ENCODE results near the gene AIG1.
A peak's percentile ranks its signal among the peaks of the same experiment; 100 is the strongest.

Gene AIG1

DNA sequence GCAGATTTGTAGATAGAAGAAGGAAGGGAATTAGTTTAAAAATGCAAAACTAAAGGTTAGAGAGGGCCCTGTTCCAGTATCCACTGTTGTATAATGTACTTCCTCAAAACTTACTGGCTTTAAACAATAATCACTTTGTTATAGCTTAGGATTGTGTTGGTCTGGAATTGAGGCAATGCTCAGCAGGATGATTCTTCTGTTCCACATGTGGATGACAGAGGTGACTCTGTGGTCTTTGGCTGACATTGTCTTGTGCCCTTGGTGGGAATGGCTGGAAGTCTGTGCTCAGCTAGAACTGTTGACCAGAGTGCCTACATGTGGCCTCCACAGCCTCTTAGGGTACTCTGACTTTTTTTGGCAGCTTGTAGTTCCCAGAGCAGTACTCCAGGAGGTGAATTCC lies 143.4 kb downstream of the AIG1 start:
- DNase-seq, result no peak

DNA sequence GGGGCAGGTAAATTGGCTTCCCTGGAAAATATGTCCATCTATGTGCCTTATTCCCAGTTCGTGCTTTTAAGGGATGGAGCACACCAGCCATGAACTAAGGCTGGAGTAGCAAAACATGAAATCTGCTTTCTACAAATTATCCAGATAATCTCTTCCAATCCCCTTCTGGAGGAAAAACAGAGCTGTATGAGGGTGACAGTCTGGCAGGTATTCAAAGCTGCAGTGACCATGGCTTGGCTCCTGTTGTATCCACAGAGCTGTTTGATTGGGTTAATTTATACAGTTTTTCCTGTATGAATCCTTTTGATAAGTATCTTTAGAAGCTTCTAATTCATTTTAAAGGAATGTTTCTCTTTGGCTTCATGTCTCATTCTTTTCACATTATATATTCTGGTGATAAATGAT lies 144.4 kb downstream of the AIG1 start:
- DNase-seq, result no peak

GRCh38 chr6:143205585-143205984 lies 144.9 kb downstream of the AIG1 start:
- DNase-seq, result no peak

- no peak for DNase-seq
Observed at GRCh38 chr6:143205991-143206390, 145.3 kb downstream of the AIG1 start.

DNA sequence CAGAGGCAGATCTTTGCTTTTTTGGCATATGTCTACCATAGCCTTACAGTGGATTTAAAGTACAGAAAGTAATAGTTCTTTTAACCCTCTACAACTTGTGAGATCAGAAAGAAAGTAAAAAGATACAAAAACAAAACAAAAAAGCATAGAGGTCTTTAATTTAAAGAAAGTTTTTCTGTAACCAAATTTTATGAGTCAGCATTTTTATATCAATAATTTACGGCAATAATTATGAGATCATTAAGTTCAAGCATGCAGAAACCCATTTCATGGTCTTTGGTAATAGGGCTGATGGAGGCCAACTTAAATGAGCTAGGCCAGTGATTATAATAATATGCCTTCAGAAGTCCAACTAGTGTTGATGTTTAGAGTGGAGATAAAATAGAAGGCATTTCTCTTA lies 145.9 kb downstream of the AIG1 start:
- DNase-seq, result no peak

GRCh38 chr6:143210420-143210819 lies 149.7 kb downstream of the AIG1 start:
- DNase-seq, result no peak

- no peak for DNase-seq
Observed at GRCh38 chr6:143213859-143214376, 153.2 kb downstream of the AIG1 start.

DNA sequence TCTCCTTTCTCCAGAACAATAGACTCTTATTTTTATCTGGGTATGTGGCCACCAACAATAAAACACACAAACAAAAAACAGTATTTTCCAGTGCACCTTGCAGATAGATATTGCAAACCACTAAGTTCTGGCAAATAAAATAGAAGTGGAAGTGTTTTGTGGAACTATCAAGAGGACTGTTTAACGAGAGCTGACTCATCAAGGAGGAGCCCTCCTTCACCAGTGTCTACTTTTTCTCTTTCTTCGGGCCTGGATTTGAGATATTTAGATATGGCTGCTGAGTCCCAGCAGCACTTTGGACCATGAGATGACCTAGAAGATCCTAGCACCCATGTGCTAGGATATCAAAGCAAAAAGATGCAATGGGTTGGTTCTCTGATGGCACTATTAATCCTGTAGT lies 154.7 kb downstream of the AIG1 start:
- no peak for DNase-seq

DNA sequence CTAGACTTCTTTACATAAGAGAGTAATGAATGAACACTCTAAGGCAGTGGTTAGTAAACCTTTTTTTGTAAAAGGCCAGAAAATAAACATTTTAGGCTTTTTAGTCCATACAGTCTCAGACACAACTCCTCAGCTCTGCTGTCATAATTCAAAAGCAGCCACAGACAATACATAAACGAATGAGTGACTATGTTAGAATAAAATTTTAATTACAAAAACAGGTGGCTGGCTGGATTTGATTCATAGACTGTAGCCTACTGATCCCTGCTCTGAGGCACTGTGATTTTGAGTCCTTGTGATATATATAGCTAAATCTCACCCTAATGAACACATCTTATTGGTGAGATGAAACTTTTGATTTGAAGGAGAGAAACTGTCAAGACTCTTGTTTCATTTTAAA lies 155.1 kb downstream of the AIG1 start:
- DNase-seq, result no peak

DNA sequence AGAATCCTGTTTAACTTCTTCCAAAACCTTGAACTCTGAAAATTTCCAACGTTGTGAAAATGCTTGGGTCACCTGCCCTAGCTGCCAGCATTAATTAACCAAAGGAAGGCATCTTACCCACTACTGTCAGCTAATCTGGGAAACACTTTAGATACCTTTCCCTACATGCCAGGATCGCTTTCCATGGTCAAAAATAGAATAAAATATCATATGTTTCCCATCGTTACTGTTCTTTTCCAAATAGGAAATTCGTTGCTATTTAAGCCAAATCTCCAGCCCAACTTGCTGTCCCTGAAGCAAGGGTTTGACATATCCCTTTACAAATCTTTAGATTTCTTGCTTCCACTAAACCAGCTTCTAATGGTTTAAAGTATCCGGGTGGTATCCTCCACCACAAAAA lies 157.5 kb downstream of the AIG1 start:
- DNase-seq, result no peak

GRCh38 chr6:143221698-143222097 lies 161.0 kb downstream of the AIG1 start:
- DNase-seq, result no peak

GRCh38 chr6:143222310-143222709 lies 161.6 kb downstream of the AIG1 start:
- no peak for DNase-seq

DNA sequence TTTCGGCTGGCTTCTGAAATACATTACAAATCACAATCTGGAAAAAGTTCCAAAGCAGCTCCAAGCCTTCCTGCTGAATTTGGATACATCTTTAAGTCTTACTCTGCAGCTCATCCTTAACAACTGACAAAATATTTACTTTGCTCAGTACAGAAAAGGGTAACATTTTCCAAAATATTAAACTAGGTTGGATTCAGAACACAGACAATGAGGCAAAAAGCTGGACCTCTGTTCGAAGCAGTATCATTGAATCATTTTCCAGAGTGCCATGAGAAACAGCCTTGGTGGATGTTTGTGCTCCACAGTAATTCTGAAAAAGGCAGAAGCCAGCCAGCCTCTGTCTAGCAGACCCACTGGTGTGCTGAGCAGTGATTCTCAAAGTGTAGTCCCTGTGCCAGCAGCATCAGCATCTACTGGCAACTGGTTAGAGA lies 162.1 kb downstream of the AIG1 start:
- DNase-seq, result no peak

- DNase-seq, result no peak
Observed at GRCh38 chr6:143223895-143224294, 163.2 kb downstream of the AIG1 start.

- DNase-seq, result no peak
Observed at GRCh38 chr6:143224516-143224915, 163.8 kb downstream of the AIG1 start.

GRCh38 chr6:143225929-143226328 lies 165.2 kb downstream of the AIG1 start:
- no peak for DNase-seq

DNA sequence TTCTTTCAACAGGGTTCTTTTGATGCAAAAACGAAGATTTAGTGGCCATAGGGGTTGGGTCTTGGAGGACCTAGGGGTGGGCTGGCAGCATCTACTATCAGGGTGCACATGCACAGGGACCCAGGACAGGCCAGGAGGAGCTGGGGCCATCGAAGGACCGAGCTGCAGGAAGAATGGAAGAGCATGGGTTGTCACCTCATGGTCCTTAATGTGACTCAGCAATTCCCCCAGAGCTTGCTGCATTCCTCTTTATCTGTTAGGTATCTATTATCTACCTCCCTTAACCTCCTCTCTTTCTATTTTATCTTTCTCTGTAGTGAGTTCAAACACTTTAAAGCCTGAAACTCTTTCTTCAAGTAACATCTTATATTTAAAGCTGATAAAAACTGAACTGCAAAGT lies 167.0 kb downstream of the AIG1 start:
- no peak for DNase-seq

GRCh38 chr6:143229400-143229799 lies 168.7 kb downstream of the AIG1 start:
- DNase-seq, result no peak

- DNase-seq, result peak in 1 of 2 donors; percentile 30
Observed at GRCh38 chr6:143232849-143233248, 172.2 kb downstream of the AIG1 start.

DNA sequence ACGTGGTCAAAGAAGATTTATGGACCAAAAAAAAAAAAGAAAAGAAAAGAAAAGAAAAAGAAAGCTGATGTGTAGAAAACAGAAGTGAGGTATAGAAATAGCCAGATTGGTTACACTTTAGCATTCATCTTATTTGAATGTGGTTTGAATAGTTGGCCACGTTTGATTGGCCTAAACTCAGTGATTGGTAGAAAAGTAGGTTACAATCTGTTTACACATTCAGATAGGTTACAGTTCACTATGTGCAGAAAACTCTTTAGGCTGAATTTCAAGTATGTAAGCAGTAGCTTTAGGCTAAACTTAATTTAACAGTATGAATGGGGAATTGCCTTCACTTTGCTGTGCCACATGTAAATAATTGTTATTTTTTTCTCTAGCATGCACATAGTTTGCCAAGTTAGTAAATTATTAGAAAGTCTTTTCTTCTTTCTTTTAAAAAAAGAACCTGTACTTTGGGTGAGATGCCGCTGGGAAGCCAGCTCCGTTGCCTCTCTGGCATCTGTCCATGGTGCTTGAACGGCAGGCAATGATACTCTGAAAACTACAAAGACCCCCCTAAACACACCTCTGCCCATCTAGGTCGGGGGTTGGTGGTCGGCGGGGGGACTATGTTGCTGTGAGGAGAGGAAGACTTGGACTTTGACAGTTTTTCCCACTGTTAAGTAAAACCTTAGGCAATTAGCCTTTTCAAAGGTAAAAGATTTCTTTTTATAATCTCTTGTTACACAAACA lies 173.0 kb downstream of the AIG1 start:
- DNase-seq, result no peak

DNA sequence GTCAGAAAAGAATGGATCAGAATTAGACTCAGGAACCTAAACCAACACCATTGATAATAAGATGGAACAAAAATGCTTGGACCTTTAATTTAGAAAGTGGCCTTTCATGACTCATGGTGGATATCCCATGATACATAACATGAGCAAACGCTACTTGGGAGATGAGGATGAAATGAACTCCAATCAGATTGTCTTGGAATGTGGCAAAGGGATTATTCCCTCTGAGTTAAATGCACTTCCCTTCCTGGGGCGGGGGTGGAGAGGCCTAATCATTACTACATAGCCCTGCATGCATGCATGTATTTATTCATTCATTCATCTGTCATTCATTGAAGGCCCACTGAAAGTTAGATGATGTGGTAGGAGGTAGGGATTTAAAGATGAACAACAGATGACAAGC lies 174.0 kb downstream of the AIG1 start:
- DNase-seq, result no peak

DNA sequence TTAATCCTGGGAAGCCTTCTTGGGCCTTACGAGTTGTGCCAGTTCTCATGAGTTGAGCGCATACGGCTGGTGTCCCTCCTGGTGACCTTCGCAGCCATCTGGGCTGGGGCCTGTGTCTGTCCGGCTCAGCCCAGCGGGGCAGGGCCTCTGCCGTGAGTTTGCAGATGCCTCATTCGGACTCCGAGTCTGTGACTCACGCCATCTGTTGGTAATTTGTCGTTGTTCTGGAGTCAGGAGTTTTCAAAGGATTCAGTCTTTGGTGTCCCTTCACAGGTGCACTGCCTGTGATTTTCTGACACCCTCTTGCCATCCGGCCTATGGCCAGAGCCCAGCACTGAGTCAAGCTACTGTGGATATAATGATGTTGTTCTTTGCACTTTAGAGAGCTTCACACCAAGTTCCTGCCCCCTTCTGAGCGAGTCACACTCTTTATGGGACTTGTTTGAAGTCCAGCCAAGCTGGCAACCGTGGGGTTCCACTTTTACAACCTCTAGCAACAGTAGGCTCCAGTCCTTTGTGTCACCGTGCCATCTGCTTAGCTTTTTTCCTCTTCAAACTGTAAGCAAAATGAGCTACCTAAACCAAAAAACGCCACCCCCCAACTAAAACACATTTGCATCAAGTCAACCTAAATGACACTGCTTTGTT lies 175.6 kb downstream of the AIG1 start:
- DNase-seq, result no peak

DNA sequence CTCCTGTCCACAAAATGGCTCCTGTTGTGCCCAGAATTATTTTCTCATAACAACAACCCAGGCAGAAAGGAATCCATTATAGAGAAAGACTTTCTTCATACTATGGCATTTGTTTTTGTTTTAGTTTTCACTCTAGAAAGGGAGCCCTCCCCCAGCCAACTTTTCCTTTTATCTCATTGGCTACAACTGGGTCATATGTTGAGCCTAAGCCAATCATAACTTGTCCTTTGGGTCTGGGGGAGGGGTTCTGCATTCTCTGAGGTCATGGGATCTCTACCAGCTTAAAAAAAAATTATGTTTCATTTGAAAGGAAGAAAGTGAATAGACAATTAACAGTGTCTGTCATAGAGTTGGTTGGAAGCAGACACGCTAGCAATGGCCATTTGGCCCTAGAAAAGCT lies 177.6 kb downstream of the AIG1 start:
- DNase-seq, result no peak

GRCh38 chr6:143241111-143241510 lies 180.4 kb downstream of the AIG1 start:
- no peak for DNase-seq

DNA sequence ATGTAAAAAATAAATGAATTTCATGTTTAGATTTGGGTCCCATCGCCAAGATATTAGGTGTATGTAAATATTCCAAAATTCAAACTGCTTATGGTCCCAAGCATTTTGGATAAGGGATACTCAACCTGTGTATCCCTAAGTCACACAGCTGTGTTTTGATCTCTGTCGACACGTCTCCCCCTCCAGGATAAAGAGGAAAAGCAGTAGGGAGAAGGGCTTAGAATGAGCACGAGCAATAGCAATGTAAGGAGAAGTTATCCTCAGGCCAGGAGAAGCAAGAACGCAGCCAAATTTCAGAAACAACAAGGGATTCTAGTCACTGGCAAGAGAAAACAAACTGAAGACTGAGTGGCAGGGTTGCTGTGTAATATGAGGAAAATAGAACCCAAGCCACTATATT lies 181.2 kb downstream of the AIG1 start:
- no peak for DNase-seq

Data from stimulated activated CD4-positive, alpha-beta T cell treated with anti-CD3 and anti-CD28 coated beads, Interleukin-2, amount 100 ng/mL, for 24 hours (primary cell).